Adrenal gland (tissue), 12 donors: Measurements from ENCODE around the gene UGDH. TPM values are rescaled to one million over a fixed set of nuclear protein-coding genes. Genes with fewer than 3 reads are reported as not detected.

Experiments
- DNase-seq, 7 donors: peaks; one replicate each; pipeline ENCODE4 v3.0.0-alpha.2; 2019 to 2020
- H3K27ac ChIP-seq, 5 donors: fragments of 200-600 bp; sonication (generic) in 4 of 5; 1 replicate in 3 of 5; 2 replicates in 2 of 5; pipeline versions ENCODE4 v1.5.1 to v1.8.0; 2016 to 2020; ENCODE audit warnings: mild to moderate bottlenecking in 1 of 5
- H3K27me3 ChIP-seq: fragments of 200-600 bp; 2 replicates; pipeline ENCODE4 v1.8.0; 2021
- H3K36me3 ChIP-seq, 2 donors: fragments of 200-600 bp; replicated peaks in 1 of 2; 1 replicate in 1 of 2; 2 replicates in 1 of 2; pipeline versions ENCODE4 v1.5.1 to v1.8.0; 2018 to 2022
- H3K4me1 ChIP-seq, 2 donors: fragments of 200-600 bp; replicated peaks in 1 of 2; 1 replicate in 1 of 2; 2 replicates in 1 of 2; pipeline versions ENCODE4 v1.5.1 to v1.8.0; 2018 to 2021
- H3K4me3 ChIP-seq, 4 donors: fragments of 200-600 bp; sonication (generic) in 3 of 4; one replicate each; pipeline ENCODE4 v1.5.1; 2016 to 2018
- H3K9me3 ChIP-seq, 3 donors: fragments of 200-600 bp; sonication (generic) in 1 of 3; replicated peaks in 1 of 3; 1 replicate in 2 of 3; 2 replicates in 1 of 3; pipeline versions ENCODE4 v1.5.1 to v1.8.0; 2016 to 2021
- POLR2A ChIP-seq, 2 donors: fragments of 450-650 bp; IDR thresholded peaks; one replicate each; pipeline ENCODE4 v1.6.1; 2017; ENCODE audit warnings: antibody characterized with exemption in 2 of 2, mild to moderate bottlenecking in 2 of 2, moderate library complexity in 1 of 2
- WGBS, 4 donors: extraction: QIAGEN DNeasy Blood & Tissue Kit in 2 of 4; methylation state at CpG; one replicate each; pipeline versions ENCODE4 v1.1.5 to v1.1.7; 2013 to 2017; 5-methylcytosine and 5-hydroxymethylcytosine counted together
- intact Hi-C, 2 donors: fragments of 100-400 bp; cut with DNase I; formaldehyde crosslinking; loops; one replicate each; pipeline versions ENCODE4 v1.14.1 to v1.15.0; 2022 to 2023
- polyA plus RNA-seq, 3 donors: library from polyadenylated mRNA; stranded (reverse); fragments of 200-250 nt in 2 of 3; fragments of 350-450 nt in 1 of 3; fragmentation: Illumina TruSeq in 1 of 3; extraction: RNeasy Lipid Tissue Mini Kit (QIAGEN cat#74804) in 1 of 3; gene quantifications; one replicate each; pipeline ENCODE4 v1.2.3, GENCODE V29; 2013 to 2014
- total RNA-seq, 9 donors: library from RNA; depleted of rRNA in 4 of 9; stranded (reverse); fragments of >200 nt in 4 of 9; fragments of 120-200 nt in 1 of 9; fragmentation: NEBNext Ultra II Directional in 1 of 9; extraction: Animal tissue kit (Norgen Biotek cat#: 25700) in 1 of 9; gene quantifications; one replicate each; pipeline versions ENCODE4 v1.1.0 to v1.2.4, GENCODE V29; 2013 to 2023
- TF ChIP-seq, protein P1 (sequence below), 6 experiments: fragments of 450-650 bp in 4 of 6; fragments of 200-600 bp in 2 of 6; sonication (generic) in 1 of 6; IDR thresholded peaks; 1 replicate in 5 of 6; 2 replicates in 1 of 6; pipeline versions ENCODE4 v1.5.1 to v1.8.0; 2016 to 2021; ENCODE audit warnings: antibody characterized with exemption in 6 of 6, mild to moderate bottlenecking in 2 of 6, moderate library complexity in 1 of 6
- donor health status: healthy with polysubstance abuse.
- donor health status: Bipolar disorder and iron deficiency.
- donor health status: DM: yes; HTN: yes; CAD: no.
- donor health status: DM: no; HTN: no; CAD: no.
- donor health status: DM: no; HTN: no; CAD: no.
- donor health status: DM: yes; HTN: yes; CAD: no.

UGDH gene
- total and polyA plus RNA-seq, 12 donors = 10.6 to 93.3 (median 47.5) TPM

DNA sequence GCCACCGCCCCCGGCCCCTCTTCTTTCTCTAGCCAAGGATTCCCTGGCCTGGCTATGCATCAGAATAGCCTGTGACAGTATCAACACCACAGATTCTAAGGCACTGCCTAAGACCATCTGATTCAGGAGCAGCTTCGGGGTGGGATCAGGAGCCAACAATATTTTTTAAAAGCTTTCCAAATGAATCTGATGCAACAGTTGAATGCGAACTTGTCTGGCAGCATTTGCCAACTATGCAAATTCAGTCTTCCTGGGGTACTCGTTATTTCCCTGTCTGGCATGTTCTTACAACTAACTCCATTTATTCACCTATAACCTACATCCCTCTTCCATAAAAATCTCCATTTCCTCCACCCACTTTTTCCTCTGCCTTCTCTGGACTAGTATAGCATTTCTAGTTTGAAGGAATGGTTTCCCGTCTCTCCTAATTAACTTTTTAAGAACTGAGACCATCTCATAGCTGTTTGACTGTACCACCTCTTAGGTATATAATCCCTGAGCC is 36.2 kb upstream of the UGDH start:
- 90 to 93% (median 91%) methylated on average over 6 of the region's 6 CpGs for WGBS, 4 donors
- H3K4me3 ChIP-seq = no peak overlapping the region
- TF ChIP-seq, protein P1, sequence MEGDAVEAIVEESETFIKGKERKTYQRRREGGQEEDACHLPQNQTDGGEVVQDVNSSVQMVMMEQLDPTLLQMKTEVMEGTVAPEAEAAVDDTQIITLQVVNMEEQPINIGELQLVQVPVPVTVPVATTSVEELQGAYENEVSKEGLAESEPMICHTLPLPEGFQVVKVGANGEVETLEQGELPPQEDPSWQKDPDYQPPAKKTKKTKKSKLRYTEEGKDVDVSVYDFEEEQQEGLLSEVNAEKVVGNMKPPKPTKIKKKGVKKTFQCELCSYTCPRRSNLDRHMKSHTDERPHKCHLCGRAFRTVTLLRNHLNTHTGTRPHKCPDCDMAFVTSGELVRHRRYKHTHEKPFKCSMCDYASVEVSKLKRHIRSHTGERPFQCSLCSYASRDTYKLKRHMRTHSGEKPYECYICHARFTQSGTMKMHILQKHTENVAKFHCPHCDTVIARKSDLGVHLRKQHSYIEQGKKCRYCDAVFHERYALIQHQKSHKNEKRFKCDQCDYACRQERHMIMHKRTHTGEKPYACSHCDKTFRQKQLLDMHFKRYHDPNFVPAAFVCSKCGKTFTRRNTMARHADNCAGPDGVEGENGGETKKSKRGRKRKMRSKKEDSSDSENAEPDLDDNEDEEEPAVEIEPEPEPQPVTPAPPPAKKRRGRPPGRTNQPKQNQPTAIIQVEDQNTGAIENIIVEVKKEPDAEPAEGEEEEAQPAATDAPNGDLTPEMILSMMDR (IDR thresholded peaks at IDR 0.05) = no peak
- TF ChIP-seq POLR2A (IDR thresholded peaks at IDR 0.05) = no peak
- H3K9me3 ChIP-seq = no peaks in the 10 kb centered on the region
- H3K27ac ChIP-seq = no peak overlapping the region
- H3K36me3 ChIP-seq = no peaks in the 10 kb centered on the region
- H3K27me3 ChIP-seq = no peaks in the 10 kb centered on the region
- no peak for DNase-seq
- intact Hi-C loops = no loop called here
- peaks cover 0 to 4% of the 10 kb centered on the region in 2 donors for H3K4me1 ChIP-seq

DNA sequence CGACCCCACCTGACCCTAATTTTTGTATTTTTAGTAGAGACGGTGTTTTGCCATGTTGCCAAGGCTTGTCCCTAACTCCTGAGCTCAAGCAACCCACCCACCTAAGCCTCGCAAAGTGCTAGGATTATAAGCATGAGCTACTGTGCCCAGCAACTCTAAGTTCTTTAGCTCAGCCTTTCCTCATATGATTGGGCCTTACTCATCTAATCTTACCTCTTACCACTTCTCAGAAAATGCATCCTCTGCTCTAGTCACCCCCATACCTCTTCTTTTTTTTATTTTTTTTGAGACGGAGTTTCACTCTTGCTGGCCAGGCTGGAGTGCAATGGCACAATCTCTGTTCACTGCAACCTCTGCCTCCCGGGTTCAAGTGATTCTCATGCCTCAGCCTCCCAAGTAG is 35.6 kb upstream of the UGDH start:
- Histone ChIP-seq H3K4me3 (no peak overlapping the region), H3K27ac (no peak overlapping the region), H3K9me3 (no peaks in the 10 kb centered on the region), H3K36me3 (no peaks in the 10 kb centered on the region), H3K4me1 (peaks cover 0 to 7% of the 10 kb centered on the region in 2 donors), H3K27me3 (no peaks in the 10 kb centered on the region)
- WGBS, 4 donors = 92 to 99% (median 97%) methylated on average over 5 of the region's 5 CpGs
- DNase-seq = no peak
- intact Hi-C loops = no loop called here
- TF ChIP-seq, protein P1 (IDR thresholded peaks at IDR 0.05) = no peak
- no peak for TF ChIP-seq POLR2A (IDR thresholded peaks at IDR 0.05)

DNA sequence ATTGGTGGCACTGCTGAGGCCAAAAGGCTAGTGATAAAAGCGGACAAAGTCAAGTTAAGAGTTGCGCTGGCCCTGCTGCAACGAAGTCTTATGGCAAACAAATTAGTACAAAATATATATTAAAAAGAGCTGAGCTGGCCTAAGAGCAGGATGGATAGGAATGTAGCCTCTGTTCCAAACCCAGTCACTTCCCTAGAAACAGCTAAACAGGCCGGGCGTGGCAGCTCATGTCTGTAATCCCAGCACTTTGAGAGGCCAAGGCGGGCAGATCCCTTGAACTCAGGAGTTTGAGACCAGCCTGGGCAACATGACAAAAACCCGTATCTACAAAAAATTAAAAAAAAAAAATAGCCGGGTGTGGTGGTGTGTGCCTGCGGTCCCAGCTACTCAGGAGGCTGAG is 32.4 kb upstream of the UGDH start:
- peaks cover 0 to 7% of the 10 kb centered on the region in 2 donors for H3K4me1 ChIP-seq
- TF ChIP-seq POLR2A (IDR thresholded peaks at IDR 0.05) = no peak
- TF ChIP-seq, protein P1 (IDR thresholded peaks at IDR 0.05) = no peak
- 83 to 90% (median 88%) methylated on average over 9 of the region's 9 CpGs for WGBS, 4 donors
- intact Hi-C loops = no loop called here
- DNase-seq = no peak
- H3K27ac ChIP-seq = no peak overlapping the region
- peaks cover 0 to 4% of the 10 kb centered on the region in 2 donors for H3K36me3 ChIP-seq
- H3K4me3 ChIP-seq = no peak overlapping the region
- no peaks in the 10 kb centered on the region for H3K9me3 ChIP-seq
- H3K27me3 ChIP-seq = no peaks in the 10 kb centered on the region

DNA sequence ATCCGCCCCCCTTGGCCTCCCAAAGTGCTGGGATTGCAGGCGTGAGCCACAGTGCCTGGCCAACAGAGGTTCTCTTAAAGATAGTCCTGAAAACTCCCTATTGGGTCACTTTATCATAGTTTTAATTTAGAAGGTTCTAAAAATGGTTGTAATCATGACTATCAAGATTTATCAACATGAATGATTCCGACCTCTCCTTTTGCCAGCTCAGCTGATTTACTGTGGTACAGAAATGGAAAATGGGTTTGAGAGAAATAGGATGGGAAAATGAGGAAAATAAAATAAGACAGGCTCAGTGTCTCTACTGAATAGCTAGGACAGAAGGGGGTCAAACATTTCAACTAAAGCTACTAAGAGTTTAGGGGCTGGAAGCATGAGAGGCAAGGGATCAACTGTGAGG is 28.2 kb upstream of the UGDH start:
- Histone ChIP-seq H3K4me3 (no peak overlapping the region), H3K27ac (no peak overlapping the region), H3K9me3 (no peaks in the 10 kb centered on the region), H3K4me1 (peaks cover 0 to 7% of the 10 kb centered on the region in 2 donors), H3K36me3 (peaks cover 0 to 26% of the 10 kb centered on the region in 2 donors), H3K27me3 (no peaks in the 10 kb centered on the region)
- intact Hi-C loops = no loop called here
- DNase-seq = no peak
- TF ChIP-seq, protein P1 (IDR thresholded peaks at IDR 0.05) = no peak
- no peak for TF ChIP-seq POLR2A (IDR thresholded peaks at IDR 0.05)
- 87 to 97% (median 94%) methylated on average over 3 of the region's 3 CpGs for WGBS, 4 donors
